NCI-H2081 (cell line): ENCODE results near the gene NAT8.
"Not testable (repeated sequence)": the region's sequence is repeated elsewhere in the genome, so short reads cannot be mapped to it uniquely, and the experiment has no call there.

Experiments used
- DNase-seq, 2 experiments: peaks; one replicate each; lab custom pipeline; 2025; lab: John Stamatoyannopoulos, UW

Gene NAT8

GRCh38 chr2:73642338-73643018 is at the start of gene NAT8:
Gene NAT8 (minus strand): TSS chr2:73642422. CDS start chr2:73641628, 794 bp downstream.
- DNase-seq, result no peak

GRCh38 chr2:73690372-73691088 is 48.3 kb upstream of the NAT8 start:
- DNase-seq, result peak; percentile 39 to 47

- DNase-seq, result not testable (repeated sequence)
Measured at GRCh38 chr2:73688494-73688893, 46.3 kb upstream of the NAT8 start.

- no peak for DNase-seq
Measured at GRCh38 chr2:73685764-73686438, 43.7 kb upstream of the NAT8 start.

GRCh38 chr2:73684905-73685304 is 42.7 kb upstream of the NAT8 start:
- DNase-seq, result not testable (repeated sequence)

GRCh38 chr2:73684325-73684724 is 42.1 kb upstream of the NAT8 start:
- not testable (repeated sequence) for DNase-seq

- DNase-seq, result peak; percentile 27 to 42
Measured at GRCh38 chr2:73679951-73680571, 37.8 kb upstream of the NAT8 start.

GRCh38 chr2:73679237-73679636 is 37.0 kb upstream of the NAT8 start:
- DNase-seq, result not testable (repeated sequence)

GRCh38 chr2:73678008-73678407 is 35.8 kb upstream of the NAT8 start:
- not testable (repeated sequence) for DNase-seq

- not testable (repeated sequence) for DNase-seq
Measured at GRCh38 chr2:73676211-73676610, 34.0 kb upstream of the NAT8 start.

GRCh38 chr2:73674696-73675157 is 32.5 kb upstream of the NAT8 start:
- not testable (repeated sequence) for DNase-seq

- not testable (repeated sequence) for DNase-seq
Measured at GRCh38 chr2:73669976-73670375, 27.8 kb upstream of the NAT8 start.

GRCh38 chr2:73667239-73667638 is 25.0 kb upstream of the NAT8 start:
- not testable (repeated sequence) for DNase-seq

GRCh38 chr2:73654175-73654574 is 12.0 kb upstream of the NAT8 start:
- no peak for DNase-seq

GRCh38 chr2:73652348-73652747 is 10.1 kb upstream of the NAT8 start:
- DNase-seq, result no peak

- DNase-seq, result no peak
Measured at GRCh38 chr2:73651591-73652230, 9.5 kb upstream of the NAT8 start.

GRCh38 chr2:73647690-73648089 is 5.5 kb upstream of the NAT8 start:
- not testable (repeated sequence) for DNase-seq

GRCh38 chr2:73641767-73642062 is 507 bp downstream of the NAT8 start:
- no peak for DNase-seq

- DNase-seq, result no peak
Measured at GRCh38 chr2:73640946-73641766, 1.1 kb downstream of the NAT8 start.

- no peak for DNase-seq
Measured at GRCh38 chr2:73640511-73640911, 1.7 kb downstream of the NAT8 start.

GRCh38 chr2:73638429-73638828 is 3.8 kb downstream of the NAT8 start:
- no peak for DNase-seq
